ENCODE results near the gene DTNBP1. TPM values are rescaled to one million over a fixed set of nuclear protein-coding genes. Genes with fewer than 3 reads are reported as not detected.
"Not testable (repeated sequence)": the region's sequence is repeated elsewhere in the genome, so short reads cannot be mapped to it uniquely, and the experiment has no call there.

Gene DTNBP1
- total and polyA plus RNA-seq, 2 of the 8 experiments (the other 6 are each of a cell fraction or from before 2014, with no cell fraction given): 13.5 to 22.1 TPM

- H3K18ac ChIP-seq (ENCODE audit: extremely low read depth, low read length); H2AK5ac ChIP-seq (ENCODE audit: low read depth, low read length); H3K4me1 ChIP-seq (replicated peaks in 1 of 4; ENCODE audit: control insufficient read depth in 3 of 4, insufficient read depth in 4 of 4, low read length in 3 of 4); H3K23me2 ChIP-seq (ENCODE audit: low read depth, low read length); H3K27ac ChIP-seq (ENCODE audit: low read depth, low read length); H3K56ac ChIP-seq (replicated peaks; ENCODE audit: insufficient read length, low read depth, low read length); H2BK5ac ChIP-seq (ENCODE audit: low read depth, low read length); H3K36me3 ChIP-seq (ENCODE audit: control insufficient read depth in 2 of 4, insufficient read depth in 4 of 4, low read length in 3 of 4); POLR2A ChIA-PET (ENCODE audit: partially characterized antibody); H3K14ac ChIP-seq (ENCODE audit: insufficient read length); H3K4ac ChIP-seq (replicated peaks; ENCODE audit: insufficient read length, low read depth, low read length); H4K91ac ChIP-seq (replicated peaks; ENCODE audit: insufficient read length, low read length); H3K23ac ChIP-seq (ENCODE audit: insufficient read length); DNase-seq (ENCODE audit: low read depth in 1 of 2, low spot score in 2 of 2); H4K5ac ChIP-seq (ENCODE audit: insufficient read length, low read depth, low read length); H3K9ac ChIP-seq (replicated peaks in 1 of 4; ENCODE audit: extremely low read depth in 1 of 4, low read depth in 3 of 4, low read length in 3 of 4); H4K20me1 ChIP-seq (replicated peaks in 1 of 2; ENCODE audit: control insufficient read depth in 1 of 2, insufficient read depth in 2 of 2, low read length in 2 of 2); CTCF ChIA-PET (ENCODE audit: partially characterized antibody); FAIRE-seq; H2BK120ac ChIP-seq (replicated peaks; ENCODE audit: low read depth, low read length); H4K8ac ChIP-seq (ENCODE audit: extremely low read depth, insufficient read depth, low read length); H2AFZ ChIP-seq (ENCODE audit: low read length); H3K4me2 ChIP-seq (ENCODE audit: insufficient read depth in 1 of 2, low read depth in 2 of 2, low read length in 2 of 2); H2BK12ac ChIP-seq (ENCODE audit: low read depth, low read length); H2BK20ac ChIP-seq (ENCODE audit: low read length); H3K79me1 ChIP-seq (ENCODE audit: low read depth, low read length); H3K4me3 ChIP-seq (ENCODE audit: extremely low read depth in 1 of 4, insufficient read depth in 2 of 4, low read depth in 3 of 4, low read length in 4 of 4); H2BK15ac ChIP-seq (ENCODE audit: low read length); H3K79me2 ChIP-seq (ENCODE audit: control insufficient read depth in 1 of 2, insufficient read depth in 2 of 2, low read length in 2 of 2); H3K9me3 ChIP-seq (ENCODE audit: insufficient read depth in 2 of 2, low read depth in 1 of 2, low read length in 1 of 2): not testable (repeated sequence)
- H3K27me3 ChIP-seq (replicated peaks in 1 of 4; ENCODE audit: control insufficient read depth in 3 of 4, extremely low read depth in 1 of 4, insufficient read depth in 3 of 4, low read length in 3 of 4): peaks cover 6 to 13% (median 11%) of the 10 kb centered on the region in 4 experiments
- no CpG with 5 or more reads among the region's 4 CpGs for WGBS, 2 experiments (ENCODE audit: extremely low coverage in 1 of 2, insufficient coverage in 1 of 2, insufficient read length in 1 of 2, insufficient replicate concordance in 2 of 2, low coverage in 1 of 2, low lambda C conversion rate in 2 of 2, missing lambda C conversion rate in 1 of 2)
Observed at GRCh38 chr6:15666896-15667295, 4.1 kb upstream of the DTNBP1 start.
